ENCODE measurements around the gene TMEM150A.
A peak's percentile ranks its signal among the peaks of the same experiment; 100 is the strongest.

The TMEM150A gene

DNA sequence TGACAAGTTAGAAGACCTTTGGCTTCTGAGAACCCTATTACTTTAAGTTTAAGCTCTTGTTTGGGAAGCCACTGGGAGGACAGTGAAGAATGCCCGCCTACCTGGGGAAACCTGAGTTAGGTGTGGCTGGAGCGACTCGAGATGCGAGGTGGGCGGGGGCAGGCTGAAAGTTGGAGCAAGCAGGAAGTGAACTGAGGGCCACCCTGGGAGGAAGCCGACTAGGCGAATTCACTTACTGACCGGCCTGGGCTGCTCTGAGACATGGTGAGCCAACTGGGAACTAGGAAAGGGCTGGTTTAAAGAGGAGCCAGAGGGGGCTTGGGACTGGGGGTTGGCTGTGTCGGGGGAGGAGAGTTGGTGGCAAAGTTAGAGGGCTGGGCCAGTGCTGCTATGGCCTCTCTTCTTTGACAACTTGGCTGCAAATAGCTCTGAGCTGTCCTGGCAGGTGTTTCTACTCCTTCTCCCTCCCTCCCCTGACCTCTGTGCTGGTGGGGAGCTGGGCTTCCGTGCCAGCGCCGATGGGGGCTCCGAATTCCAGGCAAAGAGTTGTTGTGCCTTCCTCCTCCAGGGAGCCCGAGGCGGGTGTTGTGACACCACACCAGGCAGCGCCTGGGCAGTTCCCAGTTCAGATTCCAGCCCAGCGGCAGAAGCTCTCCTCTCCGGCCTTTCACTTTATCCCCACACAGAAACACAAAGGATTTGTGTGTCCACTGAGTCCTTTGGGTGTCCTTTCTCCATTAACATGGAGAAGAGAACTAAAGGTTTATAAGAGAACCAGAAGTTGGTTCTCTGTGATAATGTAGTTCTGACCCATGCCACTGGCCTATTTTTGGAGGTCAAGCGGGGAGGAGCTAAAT is 24.9 kb downstream of the TMEM150A start, which contains the start of gene VAMP8:
Gene VAMP8, plus strand, starts transcription at position 201 of the 857 bp plus-strand sequence. Its CDS starts 61 bp downstream, at position 262.
- in situ Hi-C loops (cut with HindIII; ENCODE audit: low pct_ligation_motif_present, low sequenced_read_pairs) = no loop called here
- peak within 1 kb of the TSS; percentile 3 for H3K4me3 ChIP-seq (ENCODE audit: low read depth, low read length)
- H3K36me3 ChIP-seq (replicated peaks) = no peaks in the 10 kb centered on the region
- no peak within 1 kb of the TSS for H3K27ac ChIP-seq
- TF ChIP-seq, protein P1, sequence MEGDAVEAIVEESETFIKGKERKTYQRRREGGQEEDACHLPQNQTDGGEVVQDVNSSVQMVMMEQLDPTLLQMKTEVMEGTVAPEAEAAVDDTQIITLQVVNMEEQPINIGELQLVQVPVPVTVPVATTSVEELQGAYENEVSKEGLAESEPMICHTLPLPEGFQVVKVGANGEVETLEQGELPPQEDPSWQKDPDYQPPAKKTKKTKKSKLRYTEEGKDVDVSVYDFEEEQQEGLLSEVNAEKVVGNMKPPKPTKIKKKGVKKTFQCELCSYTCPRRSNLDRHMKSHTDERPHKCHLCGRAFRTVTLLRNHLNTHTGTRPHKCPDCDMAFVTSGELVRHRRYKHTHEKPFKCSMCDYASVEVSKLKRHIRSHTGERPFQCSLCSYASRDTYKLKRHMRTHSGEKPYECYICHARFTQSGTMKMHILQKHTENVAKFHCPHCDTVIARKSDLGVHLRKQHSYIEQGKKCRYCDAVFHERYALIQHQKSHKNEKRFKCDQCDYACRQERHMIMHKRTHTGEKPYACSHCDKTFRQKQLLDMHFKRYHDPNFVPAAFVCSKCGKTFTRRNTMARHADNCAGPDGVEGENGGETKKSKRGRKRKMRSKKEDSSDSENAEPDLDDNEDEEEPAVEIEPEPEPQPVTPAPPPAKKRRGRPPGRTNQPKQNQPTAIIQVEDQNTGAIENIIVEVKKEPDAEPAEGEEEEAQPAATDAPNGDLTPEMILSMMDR (IDR thresholded peaks at IDR 0.05; ENCODE audit: low read depth, low read length, missing control alignments) = no peak
- no peak for DNase-seq
- no peaks in the 10 kb centered on the region for H3K27me3 ChIP-seq (replicated peaks)

DNA sequence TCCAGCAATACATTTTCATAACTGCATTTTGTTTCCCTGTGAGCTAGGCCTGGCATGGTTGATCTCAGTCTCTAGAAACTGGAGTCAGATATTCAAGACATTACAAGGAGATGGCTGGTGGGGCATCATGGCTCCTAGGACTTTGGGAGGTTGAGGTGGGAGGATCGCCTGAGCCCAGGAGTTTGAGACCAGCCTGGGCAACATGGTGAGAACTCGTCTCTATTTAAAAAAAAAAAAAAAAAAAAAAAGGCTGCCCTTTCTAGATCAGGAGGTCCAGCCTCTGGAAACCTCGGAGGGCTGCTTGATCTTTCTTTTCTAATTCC is 25.5 kb downstream of the TMEM150A start:
- H3K36me3 ChIP-seq (replicated peaks) = no peaks in the 10 kb centered on the region
- no peak overlapping the region for H3K4me3 ChIP-seq (ENCODE audit: low read depth, low read length)
- H3K27ac ChIP-seq = no peak overlapping the region
- TF ChIP-seq, protein P1 (IDR thresholded peaks at IDR 0.05; ENCODE audit: low read depth, low read length, missing control alignments) = no peak
- H3K27me3 ChIP-seq (replicated peaks) = no peaks in the 10 kb centered on the region
- DNase-seq = no peak
- in situ Hi-C loops (cut with HindIII; ENCODE audit: low pct_ligation_motif_present, low sequenced_read_pairs) = no loop called here

DNA sequence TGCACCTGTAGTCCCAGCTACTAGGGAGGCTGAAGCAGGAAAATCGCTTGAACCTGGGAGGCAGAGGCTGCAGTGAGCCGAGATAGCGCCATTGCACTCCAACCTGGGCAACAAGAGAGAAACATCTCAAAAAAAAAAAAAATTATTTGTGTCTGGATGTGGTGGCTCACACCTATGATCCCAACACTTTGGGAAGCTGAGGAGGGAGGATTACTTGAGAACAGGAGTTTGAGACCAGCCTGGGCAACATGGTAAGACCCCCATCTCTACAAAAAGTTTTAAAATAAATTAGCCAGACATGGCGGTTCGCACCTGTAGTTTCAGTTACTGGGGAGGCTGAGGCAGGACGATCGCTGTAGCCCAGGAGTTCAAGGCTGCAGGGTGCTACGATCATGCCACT is 26.8 kb downstream of the TMEM150A start:
- no peak overlapping the region for H3K27ac ChIP-seq
- DNase-seq = no peak
- TF ChIP-seq, protein P1 (IDR thresholded peaks at IDR 0.05; ENCODE audit: low read depth, low read length, missing control alignments) = no peak
- H3K27me3 ChIP-seq (replicated peaks) = no peaks in the 10 kb centered on the region
- in situ Hi-C loops (cut with HindIII; ENCODE audit: low pct_ligation_motif_present, low sequenced_read_pairs) = no loop called here
- H3K4me3 ChIP-seq (ENCODE audit: low read depth, low read length) = no peak overlapping the region
- no peaks in the 10 kb centered on the region for H3K36me3 ChIP-seq (replicated peaks)

DNA sequence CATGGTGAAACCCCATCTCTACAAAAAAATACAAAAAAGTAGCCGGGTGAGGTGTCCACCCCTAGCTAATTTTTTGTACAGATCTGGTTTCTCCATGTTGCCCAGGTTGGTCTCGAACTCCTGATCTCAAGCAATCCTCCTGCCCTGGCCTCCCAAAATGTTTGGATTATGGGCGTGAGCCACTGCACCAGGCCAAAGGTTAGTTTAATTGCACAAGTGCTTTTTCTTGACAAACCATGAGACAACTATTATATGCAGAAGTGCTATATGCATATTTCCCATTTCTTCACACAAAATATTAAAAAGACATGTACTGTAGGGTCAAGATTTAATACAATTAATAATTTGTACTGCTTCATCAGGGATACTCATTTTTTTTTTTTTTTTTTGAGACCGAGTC is 36.2 kb downstream of the TMEM150A start:
- in situ Hi-C loops (cut with HindIII; ENCODE audit: low pct_ligation_motif_present, low sequenced_read_pairs) = no loop called here
- no peaks in the 10 kb centered on the region for H3K27me3 ChIP-seq (replicated peaks)
- DNase-seq = no peak
- TF ChIP-seq, protein P1 (IDR thresholded peaks at IDR 0.05; ENCODE audit: low read depth, low read length, missing control alignments) = no peak
- no peaks in the 10 kb centered on the region for H3K36me3 ChIP-seq (replicated peaks)
- no peak overlapping the region for H3K4me3 ChIP-seq (ENCODE audit: low read depth, low read length)
- no peak overlapping the region for H3K27ac ChIP-seq

DNA sequence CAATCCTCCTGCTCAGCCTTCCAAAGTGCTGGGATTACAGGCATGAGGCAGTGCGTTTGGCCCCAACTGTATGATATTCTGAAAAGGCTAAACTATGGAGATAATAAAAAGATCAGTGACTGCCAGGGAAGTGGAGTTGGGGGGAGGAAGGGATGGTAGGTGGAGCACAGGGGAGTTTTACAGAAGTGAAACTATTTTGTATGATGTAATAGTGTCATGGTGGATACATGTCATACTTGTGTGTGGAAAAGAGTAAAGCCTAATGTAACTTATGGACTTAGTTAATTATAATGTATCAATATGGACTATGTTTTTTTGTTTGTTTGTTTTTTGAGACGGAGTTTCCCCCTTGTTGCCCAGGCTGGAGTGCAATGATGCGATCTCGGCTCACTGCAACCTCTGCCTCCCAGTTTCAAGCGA is 38.3 kb downstream of the TMEM150A start:
- no peak overlapping the region for H3K27ac ChIP-seq
- H3K27me3 ChIP-seq (replicated peaks) = no peaks in the 10 kb centered on the region
- no peak for DNase-seq
- no peak overlapping the region for H3K4me3 ChIP-seq (ENCODE audit: low read depth, low read length)
- H3K36me3 ChIP-seq (replicated peaks) = no peaks in the 10 kb centered on the region
- TF ChIP-seq, protein P1 (IDR thresholded peaks at IDR 0.05; ENCODE audit: low read depth, low read length, missing control alignments) = no peak
- in situ Hi-C loops (cut with HindIII; ENCODE audit: low pct_ligation_motif_present, low sequenced_read_pairs) = no loop called here
